Fibroblast of lung (primary cell): Measurements from ENCODE around the gene PPM1H. TPM values are rescaled to one million over a fixed set of nuclear protein-coding genes. Genes with fewer than 3 reads are reported as not detected.

Source experiments
- DNase-seq, 2 donors: peaks; one replicate each; pipeline versions ENCODE4 v3.0.0 to v3.0.0-alpha.2; 2010; ENCODE audit warnings: low read depth in 2 of 2
- H2AFZ ChIP-seq: 2 replicates; pipeline ENCODE4 v1.5.1; 2012; ENCODE audit warnings: low read length, control low read depth, inconsistent platforms
- H3K27ac ChIP-seq: 2 replicates; pipeline ENCODE4 v1.5.1; 2011; ENCODE audit warnings: low read length, control low read depth; ENCODE audit not compliant: insufficient read depth
- H3K27me3 ChIP-seq: 2 replicates; pipeline ENCODE4 v1.5.1; 2011; ENCODE audit warnings: mild to moderate bottlenecking, low read length; ENCODE audit not compliant: control insufficient read depth, insufficient read depth
- H3K36me3 ChIP-seq: 2 replicates; pipeline ENCODE4 v1.5.1; 2011; ENCODE audit warnings: low read length; ENCODE audit not compliant: control insufficient read depth, insufficient read depth
- H3K4me1 ChIP-seq: 2 replicates; pipeline ENCODE4 v1.5.1; 2011; ENCODE audit warnings: low read length; ENCODE audit not compliant: control insufficient read depth, insufficient read depth; ENCODE audit errors: extremely low read depth
- H3K4me2 ChIP-seq: 2 replicates; pipeline ENCODE4 v1.5.1; 2011; ENCODE audit warnings: low read length, control low read depth; ENCODE audit not compliant: insufficient read depth; ENCODE audit errors: extremely low read depth
- H3K4me3 ChIP-seq, 4 experiments: fragments of 200-600 bp in 1 of 4; sonication (generic) in 1 of 4; replicated peaks in 1 of 4; 2 replicates each; pipeline ENCODE4 v1.5.1; 2011 to 2016; ENCODE audit warnings: low read length in 4 of 4, low read depth in 3 of 4, mild to moderate bottlenecking in 3 of 4, control low read depth in 2 of 4, inconsistent platforms in 1 of 4, mixed read lengths in 1 of 4; ENCODE audit not compliant: insufficient read depth in 1 of 4; ENCODE audit errors: control extremely low read depth in 1 of 4
- H3K79me2 ChIP-seq: 2 replicates; pipeline ENCODE4 v1.5.1; 2012; ENCODE audit warnings: mild to moderate bottlenecking, low read length, inconsistent platforms; ENCODE audit not compliant: control insufficient read depth, insufficient read depth
- H3K9ac ChIP-seq: 2 replicates; pipeline ENCODE4 v1.5.1; 2011; ENCODE audit warnings: mild to moderate bottlenecking, low read length, control low read depth; ENCODE audit not compliant: insufficient read depth
- H3K9me3 ChIP-seq: 2 replicates; pipeline ENCODE4 v1.5.1; 2012; ENCODE audit warnings: low read depth, low read length; ENCODE audit not compliant: control insufficient read depth, insufficient read depth
- H4K20me1 ChIP-seq: 2 replicates; pipeline ENCODE4 v1.5.1; 2011; ENCODE audit warnings: low read length; ENCODE audit not compliant: control insufficient read depth, insufficient read depth; ENCODE audit errors: extremely low read depth
- EZH2 ChIP-seq: IDR thresholded peaks from 2 replicates; pipeline ENCODE4 v1.5.1; 2012; ENCODE audit warnings: low read length, control low read depth, mild to moderate bottlenecking; ENCODE audit errors: missing control alignments
- polyA plus RNA-seq, 2 donors: library from polyadenylated mRNA; depleted of rRNA in 1 of 2; stranded (reverse) in 1 of 2; unstranded in 1 of 2; fragments of >200 nt; gene quantifications; 2 replicates each; pipeline ENCODE4 v1.2.1, GENCODE V29; 2011 to 2012; ENCODE audit warnings: missing spikeins in 1 of 2
- total RNA-seq: library from RNA; depleted of rRNA; stranded (reverse); fragments of >200 nt; gene quantifications from 2 replicates; pipeline ENCODE4 v1.2.1, GENCODE V29; 2014
- TF ChIP-seq, protein P1 (sequence below), 2 donors: IDR thresholded peaks in 1 of 2; conservative IDR thresholded peaks in 1 of 2; 1 replicate in 1 of 2; 2 replicates in 1 of 2; pipeline ENCODE4 v1.5.1; 2011 to 2012; ENCODE audit warnings: low read length in 2 of 2, control low read depth in 1 of 2, inconsistent platforms in 1 of 2, low read depth in 1 of 2, mild to moderate bottlenecking in 1 of 2

Gene PPM1H
- total and polyA plus RNA-seq, 2 donors (not counting 1 experiment from before 2014, with no cell fraction given), result 0.57 to 3.1 TPM

DNA sequence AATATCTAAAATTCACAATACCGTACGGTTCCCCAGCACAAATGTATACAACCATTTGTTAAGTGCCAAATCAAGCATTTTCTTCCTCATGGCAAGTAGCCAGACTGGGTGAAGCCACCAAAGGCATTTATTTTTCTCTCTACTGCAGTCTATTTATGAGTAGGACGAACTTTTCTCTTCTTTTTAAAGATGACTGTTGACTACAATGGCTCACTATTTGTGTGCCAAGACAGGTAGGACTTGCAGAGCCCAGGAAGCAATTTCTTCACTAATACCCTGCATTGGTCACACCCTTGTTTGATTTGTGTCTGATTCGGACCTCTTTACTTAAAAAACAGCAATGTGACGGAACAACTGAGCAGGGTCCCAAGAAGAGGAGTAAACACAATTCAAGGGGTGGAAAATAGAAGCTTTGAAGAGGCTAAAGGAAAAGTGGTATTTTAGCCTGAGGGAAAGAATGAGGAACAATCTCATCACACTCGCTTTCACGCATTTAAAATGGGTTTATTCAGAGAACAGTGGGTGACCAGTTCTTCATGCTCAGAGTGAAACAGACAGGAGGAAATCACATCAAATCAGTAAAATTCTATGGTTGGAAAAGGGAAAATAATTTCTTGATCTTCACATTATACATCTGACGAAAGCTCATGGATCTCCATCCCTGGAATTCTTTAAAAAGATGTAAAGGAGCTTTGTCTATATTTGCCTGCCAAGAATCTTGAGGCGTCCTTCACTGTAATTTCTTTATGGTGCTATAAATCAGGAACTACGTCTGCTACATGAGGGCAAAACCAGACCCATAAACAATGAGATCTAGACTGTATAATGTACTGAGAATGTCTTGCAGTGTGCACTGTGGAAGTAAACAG, 183.8 kb downstream of the PPM1H start:
- Histone ChIP-seq H3K79me2 (no peaks in the 10 kb centered on the region), H3K9ac (no peak overlapping the region), H4K20me1 (no peaks in the 10 kb centered on the region), H2AFZ (no peak overlapping the region), H3K36me3 (no peaks in the 10 kb centered on the region), H3K27me3 (no peaks in the 10 kb centered on the region), H3K4me3 (no peak overlapping the region), H3K27ac (no peak overlapping the region), H3K9me3 (no peaks in the 10 kb centered on the region), H3K4me2 (no peak overlapping the region), H3K4me1 (no peaks in the 10 kb centered on the region)
- no peak for DNase-seq
- TF ChIP-seq, protein P1, sequence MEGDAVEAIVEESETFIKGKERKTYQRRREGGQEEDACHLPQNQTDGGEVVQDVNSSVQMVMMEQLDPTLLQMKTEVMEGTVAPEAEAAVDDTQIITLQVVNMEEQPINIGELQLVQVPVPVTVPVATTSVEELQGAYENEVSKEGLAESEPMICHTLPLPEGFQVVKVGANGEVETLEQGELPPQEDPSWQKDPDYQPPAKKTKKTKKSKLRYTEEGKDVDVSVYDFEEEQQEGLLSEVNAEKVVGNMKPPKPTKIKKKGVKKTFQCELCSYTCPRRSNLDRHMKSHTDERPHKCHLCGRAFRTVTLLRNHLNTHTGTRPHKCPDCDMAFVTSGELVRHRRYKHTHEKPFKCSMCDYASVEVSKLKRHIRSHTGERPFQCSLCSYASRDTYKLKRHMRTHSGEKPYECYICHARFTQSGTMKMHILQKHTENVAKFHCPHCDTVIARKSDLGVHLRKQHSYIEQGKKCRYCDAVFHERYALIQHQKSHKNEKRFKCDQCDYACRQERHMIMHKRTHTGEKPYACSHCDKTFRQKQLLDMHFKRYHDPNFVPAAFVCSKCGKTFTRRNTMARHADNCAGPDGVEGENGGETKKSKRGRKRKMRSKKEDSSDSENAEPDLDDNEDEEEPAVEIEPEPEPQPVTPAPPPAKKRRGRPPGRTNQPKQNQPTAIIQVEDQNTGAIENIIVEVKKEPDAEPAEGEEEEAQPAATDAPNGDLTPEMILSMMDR (conservative IDR thresholded peaks at IDR 0.05 in 1 of 2, IDR thresholded peaks at IDR 0.05 in 1 of 2; ENCODE audit: low read depth in 1 of 2, low read length in 2 of 2), result no peak
- no peak for TF ChIP-seq EZH2

DNA sequence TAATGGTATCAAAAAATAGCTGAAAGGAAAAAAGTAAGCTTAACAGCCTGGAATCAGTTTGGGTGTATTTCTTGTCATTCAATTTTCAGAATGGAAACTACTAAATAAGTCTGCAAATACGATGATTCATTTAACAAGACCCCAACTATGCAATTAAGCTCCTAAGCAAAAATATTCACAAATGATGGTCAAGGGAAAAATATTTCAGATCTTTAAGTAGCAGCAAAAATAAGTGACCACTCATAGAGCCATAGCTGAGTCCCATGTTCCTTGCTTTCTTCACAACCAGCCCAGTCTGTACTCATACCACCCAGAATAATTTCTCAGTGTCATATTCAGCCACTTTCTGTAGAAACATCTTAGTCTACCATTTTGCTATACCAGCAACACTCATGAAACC, 185.4 kb downstream of the PPM1H start:
- Histone ChIP-seq H3K27ac (no peak overlapping the region), H4K20me1 (no peaks in the 10 kb centered on the region), H3K4me2 (no peak overlapping the region), H3K4me1 (no peaks in the 10 kb centered on the region), H3K9me3 (no peaks in the 10 kb centered on the region), H3K9ac (no peak overlapping the region), H3K79me2 (no peaks in the 10 kb centered on the region), H3K27me3 (no peaks in the 10 kb centered on the region), H3K36me3 (no peaks in the 10 kb centered on the region), H2AFZ (no peak overlapping the region), H3K4me3 (no peak overlapping the region)
- TF ChIP-seq EZH2, result no peak
- TF ChIP-seq, protein P1 (conservative IDR thresholded peaks at IDR 0.05 in 1 of 2, IDR thresholded peaks at IDR 0.05 in 1 of 2; ENCODE audit: low read depth in 1 of 2, low read length in 2 of 2), result no peak
- peak in 1 of 2 donors; percentile 30 for DNase-seq

DNA sequence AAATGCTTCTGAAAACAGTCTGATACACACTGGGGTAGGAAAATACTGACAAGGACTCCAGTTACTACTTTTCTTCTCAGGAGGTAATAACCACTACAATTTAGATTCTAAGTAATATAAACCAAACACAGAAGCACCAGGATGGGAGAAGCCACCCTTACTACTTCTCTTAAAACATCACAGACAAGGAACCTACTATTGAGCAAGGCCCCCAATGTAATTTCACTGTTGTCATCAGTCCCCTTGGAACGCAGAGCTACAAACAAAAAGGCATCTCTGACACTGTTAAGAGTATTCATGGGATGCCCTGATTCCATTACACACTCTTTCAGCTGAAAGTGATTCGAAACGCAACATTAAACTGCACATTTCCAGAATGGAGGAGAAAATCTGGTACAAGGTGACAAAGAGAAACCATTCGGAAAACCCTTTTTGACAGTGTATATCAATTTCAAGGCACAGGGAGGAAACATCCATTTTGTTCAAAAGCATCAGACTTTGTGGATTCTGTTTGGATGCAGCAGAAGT, 185.9 kb downstream of the PPM1H start:
- Histone ChIP-seq H3K4me2 (no peak overlapping the region), H3K27ac (no peak overlapping the region), H3K79me2 (no peaks in the 10 kb centered on the region), H2AFZ (no peak overlapping the region), H3K4me3 (no peak overlapping the region), H3K36me3 (no peaks in the 10 kb centered on the region), H3K9ac (no peak overlapping the region), H3K4me1 (no peaks in the 10 kb centered on the region), H3K27me3 (no peaks in the 10 kb centered on the region), H3K9me3 (no peaks in the 10 kb centered on the region), H4K20me1 (no peaks in the 10 kb centered on the region)
- no peak for DNase-seq
- TF ChIP-seq, protein P1 (conservative IDR thresholded peaks at IDR 0.05 in 1 of 2, IDR thresholded peaks at IDR 0.05 in 1 of 2; ENCODE audit: low read depth in 1 of 2, low read length in 2 of 2), result no peak
- TF ChIP-seq EZH2, result no peak
